Kidney epithelial cell (primary cell): ENCODE data around the gene DOCK1. TPM values are rescaled to one million over a fixed set of nuclear protein-coding genes. Genes with fewer than 3 reads are reported as not detected.

Experiments used
- DNase-seq: peaks from one replicate; pipeline ENCODE4 v3.0.0-alpha.2; 2010; ENCODE audit warnings: low read depth
- H3K27me3 ChIP-seq: 2 replicates; pipeline ENCODE4 v1.6.0; 2011; ENCODE audit warnings: low read length; ENCODE audit not compliant: control insufficient read depth, insufficient read depth
- H3K36me3 ChIP-seq: 2 replicates; pipeline ENCODE4 v1.5.1; 2011; ENCODE audit warnings: low read length; ENCODE audit not compliant: control insufficient read depth, insufficient read depth
- H3K4me3 ChIP-seq: 2 replicates; pipeline ENCODE4 v1.5.1; 2011; ENCODE audit warnings: low read depth, mild to moderate bottlenecking, control low read depth, low read length
- total RNA-seq: library from RNA; depleted of rRNA; stranded (reverse); fragments of >200 nt; gene quantifications from 2 replicates; pipeline ENCODE4 v1.2.3, GENCODE V29; 2015
- TF ChIP-seq, protein P1 (sequence below): IDR thresholded peaks from 2 replicates; pipeline ENCODE4 v1.5.1; 2011; ENCODE audit warnings: mild to moderate bottlenecking, moderate library complexity, low read length, control low read depth, inconsistent platforms; ENCODE audit not compliant: insufficient read depth, poor library complexity, severe bottlenecking

DOCK1 gene
- total RNA-seq, 1 donor from 2014 or later, result 39.5 TPM

DNA sequence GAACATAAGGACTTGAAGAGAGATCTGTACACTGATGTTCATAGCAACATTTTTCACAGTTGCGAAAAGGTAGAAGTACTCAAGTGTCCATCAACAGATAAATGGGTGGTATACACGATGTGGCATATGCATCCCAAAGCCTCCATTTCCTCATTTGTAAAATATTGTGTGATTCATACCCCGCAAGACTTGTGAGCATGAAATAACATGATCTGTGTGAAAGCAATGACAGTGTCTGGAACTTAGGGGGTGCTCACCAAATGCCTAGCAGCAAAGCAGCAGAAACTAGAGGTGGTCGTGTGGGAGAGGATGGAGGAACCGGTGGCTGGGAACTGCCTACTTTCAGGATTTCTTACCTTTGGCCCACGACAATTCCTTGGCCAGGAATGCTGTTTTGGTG, 426.5 kb downstream of the DOCK1 start:
- TF ChIP-seq, protein P1, sequence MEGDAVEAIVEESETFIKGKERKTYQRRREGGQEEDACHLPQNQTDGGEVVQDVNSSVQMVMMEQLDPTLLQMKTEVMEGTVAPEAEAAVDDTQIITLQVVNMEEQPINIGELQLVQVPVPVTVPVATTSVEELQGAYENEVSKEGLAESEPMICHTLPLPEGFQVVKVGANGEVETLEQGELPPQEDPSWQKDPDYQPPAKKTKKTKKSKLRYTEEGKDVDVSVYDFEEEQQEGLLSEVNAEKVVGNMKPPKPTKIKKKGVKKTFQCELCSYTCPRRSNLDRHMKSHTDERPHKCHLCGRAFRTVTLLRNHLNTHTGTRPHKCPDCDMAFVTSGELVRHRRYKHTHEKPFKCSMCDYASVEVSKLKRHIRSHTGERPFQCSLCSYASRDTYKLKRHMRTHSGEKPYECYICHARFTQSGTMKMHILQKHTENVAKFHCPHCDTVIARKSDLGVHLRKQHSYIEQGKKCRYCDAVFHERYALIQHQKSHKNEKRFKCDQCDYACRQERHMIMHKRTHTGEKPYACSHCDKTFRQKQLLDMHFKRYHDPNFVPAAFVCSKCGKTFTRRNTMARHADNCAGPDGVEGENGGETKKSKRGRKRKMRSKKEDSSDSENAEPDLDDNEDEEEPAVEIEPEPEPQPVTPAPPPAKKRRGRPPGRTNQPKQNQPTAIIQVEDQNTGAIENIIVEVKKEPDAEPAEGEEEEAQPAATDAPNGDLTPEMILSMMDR, result no peak
- no peaks in the 10 kb centered on the region for H3K27me3 ChIP-seq
- no peak for DNase-seq
- H3K36me3 ChIP-seq, result no peaks in the 10 kb centered on the region
- no peak overlapping the region for H3K4me3 ChIP-seq

DNA sequence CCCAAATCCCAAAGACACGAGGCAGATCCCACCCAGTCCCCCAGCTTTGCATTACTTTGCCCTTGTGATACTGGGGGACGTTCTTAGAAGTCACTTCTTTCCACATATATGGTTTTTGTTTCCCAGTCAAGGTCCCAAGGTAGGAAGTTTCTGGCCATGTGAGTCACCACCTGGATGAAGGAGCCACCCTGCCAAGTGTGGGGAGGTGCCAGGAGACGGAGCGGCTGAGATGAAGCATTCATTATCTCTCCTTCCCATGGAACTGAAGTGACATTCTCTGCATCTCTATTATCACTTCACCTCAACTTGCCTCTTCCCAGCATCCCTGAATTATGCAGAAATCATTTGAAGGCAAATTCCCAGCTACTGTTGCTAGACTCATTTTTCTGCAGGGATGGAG, 427.4 kb downstream of the DOCK1 start:
- no peak for DNase-seq
- H3K27me3 ChIP-seq, result no peaks in the 10 kb centered on the region
- H3K36me3 ChIP-seq, result no peaks in the 10 kb centered on the region
- TF ChIP-seq, protein P1, result no peak
- no peak overlapping the region for H3K4me3 ChIP-seq

DNA sequence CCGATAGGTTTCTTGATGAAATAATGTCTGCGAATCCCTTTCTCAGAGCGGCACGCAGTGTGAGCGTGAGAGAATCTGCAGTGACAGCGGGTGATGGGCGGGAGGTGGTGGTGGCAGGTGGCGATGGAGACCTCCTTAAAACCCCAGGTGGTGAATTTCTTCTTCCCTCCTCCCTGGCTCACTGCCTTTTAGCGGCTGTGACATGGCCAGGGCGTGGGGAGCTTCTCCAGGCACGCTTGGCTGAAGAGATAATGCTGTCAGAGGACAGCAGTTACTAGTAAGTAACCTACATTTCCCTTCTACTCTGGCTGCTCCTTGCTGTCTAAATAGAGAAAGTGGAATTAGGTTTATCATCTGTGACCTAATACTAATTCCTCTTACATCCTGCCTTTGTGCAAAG, 432.6 kb downstream of the DOCK1 start:
- DNase-seq, result no peak
- no peak overlapping the region for H3K4me3 ChIP-seq
- H3K27me3 ChIP-seq, result no peaks in the 10 kb centered on the region
- TF ChIP-seq, protein P1, result no peak
- no peaks in the 10 kb centered on the region for H3K36me3 ChIP-seq

DNA sequence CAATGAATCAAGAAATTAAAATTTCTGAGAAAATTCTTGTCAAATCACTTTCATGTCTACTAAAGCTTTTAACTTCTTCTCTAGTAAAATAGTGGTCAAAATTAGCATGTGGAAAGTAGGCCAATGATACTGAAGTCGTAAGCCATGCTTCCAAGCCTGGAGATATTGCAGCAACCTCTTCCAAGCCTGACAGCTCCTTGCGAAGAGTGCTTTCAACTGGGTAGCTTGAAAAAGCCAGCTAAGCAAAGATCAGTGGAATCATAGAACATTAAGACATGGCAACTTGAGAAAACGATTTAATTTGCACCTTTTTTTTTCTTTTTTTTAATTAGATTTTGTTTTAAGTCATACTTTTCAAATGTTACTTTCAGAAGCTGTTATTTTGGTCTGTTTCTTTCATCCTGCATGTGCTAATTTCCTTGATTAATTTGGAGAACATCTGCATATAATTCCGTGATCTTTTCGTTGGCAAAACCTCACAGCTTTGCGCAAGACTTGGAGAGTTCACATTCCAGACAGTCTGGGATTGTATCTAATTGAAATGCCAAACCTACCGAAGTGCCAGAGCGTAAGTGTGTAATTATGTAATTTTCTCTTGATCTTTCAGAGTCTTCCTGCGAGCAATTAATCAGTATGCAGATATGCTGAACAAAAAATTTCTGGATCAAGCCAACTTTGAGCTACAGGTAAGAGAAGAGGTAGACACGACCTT, 433.3 kb downstream of the DOCK1 start:
- Histone ChIP-seq H3K36me3 (no peaks in the 10 kb centered on the region), H3K27me3 (no peaks in the 10 kb centered on the region), H3K4me3 (no peak overlapping the region)
- DNase-seq, result no peak
- TF ChIP-seq, protein P1, result no peak

DNA sequence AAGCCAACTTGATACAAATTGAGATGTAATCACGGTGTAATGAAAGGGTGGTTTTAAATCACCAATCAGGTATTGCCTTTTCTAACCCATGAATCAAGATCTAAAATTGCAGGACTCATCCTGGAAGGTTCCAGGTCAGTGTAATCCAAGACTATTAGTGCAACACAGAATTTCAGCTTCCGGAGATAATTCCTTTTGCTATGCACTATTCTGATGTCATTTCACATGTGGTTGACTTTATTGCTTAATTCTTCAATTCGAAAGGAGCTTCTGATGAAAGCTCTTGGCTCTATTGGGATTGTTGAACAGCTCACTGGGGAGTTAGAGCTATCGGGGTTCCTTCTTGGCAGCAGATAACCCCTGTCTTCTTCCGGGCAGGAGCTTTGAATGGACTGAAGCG, 438.6 kb downstream of the DOCK1 start:
- Histone ChIP-seq H3K4me3 (no peak overlapping the region), H3K36me3 (no peaks in the 10 kb centered on the region), H3K27me3 (no peaks in the 10 kb centered on the region)
- TF ChIP-seq, protein P1, result no peak
- DNase-seq, result no peak

DNA sequence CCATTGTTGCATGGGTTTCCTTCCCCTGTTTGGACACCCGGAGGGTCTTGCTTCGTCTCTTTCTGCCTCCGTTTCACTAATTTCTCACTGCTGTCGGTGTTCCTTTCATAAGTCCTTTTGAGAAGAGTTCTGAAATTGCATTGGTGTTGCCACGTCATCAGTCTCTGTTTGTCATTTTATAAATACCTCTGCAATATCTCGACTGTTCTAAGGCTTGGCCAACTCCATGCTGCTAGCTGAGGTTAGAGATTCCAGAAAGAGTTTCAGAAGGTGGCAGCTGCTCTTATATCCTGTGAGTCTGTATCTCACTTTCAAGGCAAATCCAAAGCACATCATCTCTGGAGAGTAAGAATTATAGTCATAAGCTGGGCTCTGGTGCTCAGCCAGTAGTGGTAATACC, 439.1 kb downstream of the DOCK1 start:
- Histone ChIP-seq H3K36me3 (no peaks in the 10 kb centered on the region), H3K27me3 (no peaks in the 10 kb centered on the region), H3K4me3 (no peak overlapping the region)
- no peak for DNase-seq
- TF ChIP-seq, protein P1, result no peak
